Common myeloid progenitor, CD34-positive (primary cell): ENCODE results near the gene ISX.
"Not testable (repeated sequence)": the region's sequence is repeated elsewhere in the genome, so short reads cannot be mapped to it uniquely, and the experiment has no call there.

Source experiments
- CTCF ChIA-PET: fragments of 350-600 bp; sonication (Branson Sonifier 250); formaldehyde crosslinking; loops from one replicate; lab custom pipeline; 2021; ENCODE audit warnings: antibody characterized with exemption; lab: Charles Lee
- POLR2A ChIA-PET: fragments of 350-600 bp; sonication (Branson Sonifier 250); formaldehyde crosslinking; loops from one replicate; lab custom pipeline; 2021; ENCODE audit warnings: antibody characterized with exemption; lab: Charles Lee
- DNase-seq, 3 donors: peaks; one replicate each; pipeline versions ENCODE4 v3.0.0 to v3.0.0-alpha.2; 2013
- H3K27ac ChIP-seq, 2 experiments: 1 replicate in 1 of 2; 2 replicates in 1 of 2; pipeline ENCODE4 v1.7.0; 2013; ENCODE audit warnings: inconsistent platforms in 2 of 2, low read length in 2 of 2, mild to moderate bottlenecking in 2 of 2, low read depth in 1 of 2, moderate library complexity in 1 of 2; ENCODE audit not compliant: severe bottlenecking in 2 of 2, insufficient read depth in 1 of 2, poor library complexity in 1 of 2
- H3K27me3 ChIP-seq, 5 experiments: replicated peaks in 2 of 5; 1 replicate in 3 of 5; 2 replicates in 2 of 5; pipeline versions ENCODE4 v1.6.1 to v1.7.0; 2013; ENCODE audit warnings: low read length in 4 of 5, mild to moderate bottlenecking in 2 of 5, moderate library complexity in 2 of 5, inconsistent platforms in 1 of 5; ENCODE audit not compliant: insufficient read depth in 5 of 5, control insufficient read depth in 4 of 5
- H3K36me3 ChIP-seq, 4 experiments: 1 replicate in 2 of 4; 2 replicates in 2 of 4; pipeline versions ENCODE4 v1.6.1 to v1.7.0; 2013; ENCODE audit warnings: low read length in 3 of 4, control low read depth in 1 of 4, mild to moderate bottlenecking in 1 of 4; ENCODE audit not compliant: control insufficient read depth in 4 of 4, insufficient read depth in 4 of 4
- H3K4me1 ChIP-seq, 4 experiments: 1 replicate in 3 of 4; 2 replicates in 1 of 4; pipeline versions ENCODE4 v1.6.1 to v1.7.1; 2013; ENCODE audit warnings: low read length in 3 of 4, mild to moderate bottlenecking in 3 of 4, control low read depth in 1 of 4, inconsistent platforms in 1 of 4, moderate library complexity in 1 of 4; ENCODE audit not compliant: control insufficient read depth in 4 of 4, insufficient read depth in 4 of 4; ENCODE audit errors: control extremely low read depth in 1 of 4
- H3K4me3 ChIP-seq, 7 experiments: 1 replicate in 4 of 7; 2 replicates in 3 of 7; pipeline versions ENCODE4 v1.5.1 to v1.7.0; 2013; ENCODE audit warnings: mild to moderate bottlenecking in 7 of 7, low read length in 6 of 7, moderate library complexity in 6 of 7, inconsistent platforms in 2 of 7, low read depth in 2 of 7, control low read depth in 1 of 7; ENCODE audit not compliant: insufficient read depth in 4 of 7, control insufficient read depth in 1 of 7; ENCODE audit errors: extremely low read depth in 1 of 7
- H3K9me3 ChIP-seq, 5 experiments: 1 replicate in 4 of 5; 2 replicates in 1 of 5; pipeline versions ENCODE4 v1.6.1 to v1.7.1; 2013; ENCODE audit warnings: low read length in 4 of 5, mild to moderate bottlenecking in 2 of 5, inconsistent platforms in 1 of 5, low read depth in 1 of 5, moderate library complexity in 1 of 5; ENCODE audit not compliant: control insufficient read depth in 4 of 5, insufficient read depth in 2 of 5; ENCODE audit errors: control extremely low read depth in 1 of 5
- WGBS: methylation state at CpG from one replicate; pipeline ENCODE4 v1.1.5; 2013; ENCODE audit not compliant: insufficient coverage; 5-methylcytosine and 5-hydroxymethylcytosine counted together

Gene ISX

GRCh38 chr22:35024364-35024692 is 41.6 kb upstream of the ISX start:
- ChIA-PET POLR2A (no interaction called here), CTCF (interaction anchor here (0.7 to 5.1 kb wide), 6 partner anchors 13 to 623 kb away, joined by 3 to 41 read pairs (median 3); no protein-coding TSS in a partner anchor)
- DNase-seq: no peak
- no peaks in the 10 kb centered on the region for H3K27me3 ChIP-seq
- H3K36me3 ChIP-seq: no peaks in the 10 kb centered on the region
- no peak overlapping the region for H3K4me3 ChIP-seq
- H3K27ac ChIP-seq: no peak overlapping the region
- H3K9me3 ChIP-seq: no peaks in the 10 kb centered on the region
- WGBS: 27% methylated on average over 13 of the region's 16 CpGs
- H3K4me1 ChIP-seq: no peaks in the 10 kb centered on the region

DNA sequence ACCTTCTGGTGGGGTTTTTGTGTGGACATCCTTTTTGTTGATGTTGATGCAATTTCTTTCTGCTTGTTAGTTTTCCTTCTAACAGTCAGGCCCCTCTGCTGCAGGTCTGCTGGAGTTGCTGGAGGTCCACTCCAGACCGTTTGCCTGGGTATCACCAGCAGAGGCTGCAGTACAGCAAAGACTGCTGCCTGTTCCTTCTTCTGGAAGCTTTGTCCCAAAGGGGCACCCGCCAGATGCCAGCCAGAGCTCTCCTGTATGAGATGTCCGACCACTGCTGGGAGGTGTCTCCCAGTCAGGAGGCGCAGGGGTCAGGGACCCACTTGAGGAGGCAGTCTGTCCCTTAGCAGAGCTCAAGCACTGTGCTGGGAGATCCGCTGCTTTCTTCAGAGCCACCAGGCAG is 35.8 kb upstream of the ISX start:
- POLR2A ChIA-PET, H3K36me3 ChIP-seq, H3K4me1 ChIP-seq, H3K4me3 ChIP-seq, H3K27ac ChIP-seq, H3K9me3 ChIP-seq, DNase-seq, CTCF ChIA-PET, H3K27me3 ChIP-seq: not testable (repeated sequence)
- 95% methylated on average over 5 of the region's 5 CpGs for WGBS

- Histone ChIP-seq H3K27me3 (peaks cover 0 to 7% (median 2%) of the 10 kb centered on the region in 5 experiments), H3K27ac (no peak overlapping the region), H3K36me3 (no peaks in the 10 kb centered on the region), H3K4me1 (no peaks in the 10 kb centered on the region), H3K9me3 (no peaks in the 10 kb centered on the region), H3K4me3 (no peak overlapping the region)
- 59% methylated on average over 3 of the region's 3 CpGs for WGBS
- POLR2A ChIA-PET: no interaction called here
- DNase-seq: no peak
- CTCF ChIA-PET: no interaction called here
These were observed 33.4 kb upstream of the ISX start for GRCh38 chr22:35032571-35032970.

GRCh38 chr22:35033635-35034296 is 32.2 kb upstream of the ISX start:
- Histone ChIP-seq H3K9me3 (no peaks in the 10 kb centered on the region), H3K4me1 (no peaks in the 10 kb centered on the region), H3K4me3 (no peak overlapping the region), H3K27ac (no peak overlapping the region), H3K36me3 (no peaks in the 10 kb centered on the region), H3K27me3 (peaks cover 0 to 7% (median 2%) of the 10 kb centered on the region in 5 experiments)
- ChIA-PET POLR2A (no interaction called here), CTCF (no interaction called here)
- 86% methylated on average over 6 of the region's 6 CpGs for WGBS
- DNase-seq: no peak

GRCh38 chr22:35034963-35035362 is 31.0 kb upstream of the ISX start:
- ChIA-PET POLR2A (no interaction called here), CTCF (interaction anchor here (1.1 to 1.2 kb wide), 2 partner anchors 16 to 116 kb away, joined by 3 read pairs; no protein-coding TSS in a partner anchor)
- H3K27ac ChIP-seq: no peak overlapping the region
- H3K36me3 ChIP-seq: no peaks in the 10 kb centered on the region
- no peak overlapping the region for H3K4me3 ChIP-seq
- WGBS: 70% methylated on average over 3 of the region's 3 CpGs
- no peaks in the 10 kb centered on the region for H3K4me1 ChIP-seq
- no peak for DNase-seq
- no peaks in the 10 kb centered on the region for H3K9me3 ChIP-seq
- peaks cover 0 to 5% (median 2%) of the 10 kb centered on the region in 5 experiments for H3K27me3 ChIP-seq

GRCh38 chr22:35037089-35037488 is 28.9 kb upstream of the ISX start:
- no peak for DNase-seq
- POLR2A ChIA-PET: no interaction called here
- peaks cover 0 to 2% (median 0%) of the 10 kb centered on the region in 5 experiments for H3K27me3 ChIP-seq
- 56% methylated on average over 4 of the region's 4 CpGs for WGBS
- no peak overlapping the region for H3K4me3 ChIP-seq
- CTCF ChIA-PET: interaction anchor here (1.7 kb wide), 1 partner anchor 13 kb away, joined by 5 read pairs; no protein-coding TSS in a partner anchor
- H3K4me1 ChIP-seq: no peaks in the 10 kb centered on the region
- no peaks in the 10 kb centered on the region for H3K9me3 ChIP-seq
- H3K36me3 ChIP-seq: no peaks in the 10 kb centered on the region
- H3K27ac ChIP-seq: no peak overlapping the region

DNA sequence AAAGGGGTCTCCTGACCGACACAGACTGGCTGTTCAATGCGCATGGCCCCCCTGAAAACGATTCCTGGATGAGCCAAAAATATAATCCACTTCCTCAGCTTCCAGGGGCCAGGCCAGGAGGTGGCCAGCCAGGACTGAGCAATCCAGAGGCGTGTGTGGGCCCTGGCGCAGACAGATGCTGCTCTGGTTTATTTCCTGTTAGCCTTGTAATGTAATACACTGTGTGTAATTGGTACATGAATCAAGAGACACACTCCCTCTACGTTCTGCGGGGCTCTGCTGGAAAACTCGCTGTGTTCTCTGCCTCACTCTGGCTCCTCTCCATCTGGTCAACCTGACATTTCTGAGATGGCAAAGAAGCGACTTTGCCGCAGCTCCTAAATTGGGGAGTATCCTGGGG is 26.3 kb upstream of the ISX start:
- Histone ChIP-seq H3K27ac (no peak overlapping the region), H3K9me3 (no peaks in the 10 kb centered on the region), H3K36me3 (no peaks in the 10 kb centered on the region), H3K4me3 (no peak overlapping the region), H3K4me1 (no peaks in the 10 kb centered on the region), H3K27me3 (peaks cover 0 to 2% (median 0%) of the 10 kb centered on the region in 5 experiments)
- WGBS: 75% methylated on average over 9 of the region's 10 CpGs
- POLR2A ChIA-PET: no interaction called here
- DNase-seq: no peak
- CTCF ChIA-PET: no interaction called here
